ENCODE results near the gene TES. TPM values are rescaled to one million over a fixed set of nuclear protein-coding genes. Genes with fewer than 3 reads are reported as not detected.

Gene TES
- total and polyA plus RNA-seq, 2 of the 13 experiments (the other 11 are each of a cell fraction or from before 2014, with no cell fraction given) = 21.6 to 23.0 TPM

DNA sequence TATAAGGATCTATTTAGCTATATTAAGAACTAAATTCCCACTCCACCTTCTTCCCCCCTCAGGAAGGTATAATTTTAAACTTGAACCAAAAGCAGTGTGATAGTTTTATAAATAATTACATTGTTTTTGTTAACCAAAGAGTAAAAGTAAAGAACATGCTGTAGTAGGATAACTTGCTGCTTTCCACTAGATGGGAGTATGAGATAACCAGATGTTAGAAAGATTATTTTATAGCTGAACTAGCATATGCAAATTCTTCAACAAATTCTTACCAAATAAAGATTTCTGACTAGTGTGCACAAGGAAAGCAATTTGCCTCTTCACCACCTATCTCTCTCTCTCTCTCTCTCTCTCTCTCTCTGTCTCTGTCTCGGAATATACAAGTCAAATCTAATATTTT is 31.8 kb downstream of the TES start:
- H3K4me1 ChIP-seq (ENCODE audit: insufficient read depth, low read length) = peaks cover 22% of the 10 kb centered on the region
- peaks cover 12% of the 10 kb centered on the region for H3K9me3 ChIP-seq (ENCODE audit: low read length)
- POLR2A ChIA-PET = no interaction called here
- BruUV-seq (replicated peaks) = no TSS peak
- H3K36me3 ChIP-seq (replicated peaks in 1 of 2; ENCODE audit: control insufficient read depth in 1 of 2, insufficient read depth in 2 of 2, low read length in 2 of 2) = 0 out of 5 replicates have a peak, but pooled peaks cover 0 to 2% of the 10 kb centered on the region in 2 experiments
- H4K20me1 ChIP-seq (ENCODE audit: insufficient read depth, low read length) = no peaks in the 10 kb centered on the region
- H3K79me2 ChIP-seq (ENCODE audit: insufficient read depth, low read length) = no peaks in the 10 kb centered on the region
- FAIRE-seq = no peak
- no peak for DNase-seq (ENCODE audit: low spot score)
- no peak overlapping the region for H3K27ac ChIP-seq (ENCODE audit: extremely low read length, insufficient read depth, low read length)
- TF ChIP-seq KLF9 (CRISPR knock-in tag; IDR thresholded peaks at IDR 0.05; ENCODE audit: low read depth) (no peak), HDAC1 (CRISPR knock-in tag; IDR thresholded peaks at IDR 0.05) (no peak), HCFC1 (IDR thresholded peaks at IDR 0.05; ENCODE audit: low read depth, low read length) (no peak)
- TF ChIP-seq, protein P1, sequence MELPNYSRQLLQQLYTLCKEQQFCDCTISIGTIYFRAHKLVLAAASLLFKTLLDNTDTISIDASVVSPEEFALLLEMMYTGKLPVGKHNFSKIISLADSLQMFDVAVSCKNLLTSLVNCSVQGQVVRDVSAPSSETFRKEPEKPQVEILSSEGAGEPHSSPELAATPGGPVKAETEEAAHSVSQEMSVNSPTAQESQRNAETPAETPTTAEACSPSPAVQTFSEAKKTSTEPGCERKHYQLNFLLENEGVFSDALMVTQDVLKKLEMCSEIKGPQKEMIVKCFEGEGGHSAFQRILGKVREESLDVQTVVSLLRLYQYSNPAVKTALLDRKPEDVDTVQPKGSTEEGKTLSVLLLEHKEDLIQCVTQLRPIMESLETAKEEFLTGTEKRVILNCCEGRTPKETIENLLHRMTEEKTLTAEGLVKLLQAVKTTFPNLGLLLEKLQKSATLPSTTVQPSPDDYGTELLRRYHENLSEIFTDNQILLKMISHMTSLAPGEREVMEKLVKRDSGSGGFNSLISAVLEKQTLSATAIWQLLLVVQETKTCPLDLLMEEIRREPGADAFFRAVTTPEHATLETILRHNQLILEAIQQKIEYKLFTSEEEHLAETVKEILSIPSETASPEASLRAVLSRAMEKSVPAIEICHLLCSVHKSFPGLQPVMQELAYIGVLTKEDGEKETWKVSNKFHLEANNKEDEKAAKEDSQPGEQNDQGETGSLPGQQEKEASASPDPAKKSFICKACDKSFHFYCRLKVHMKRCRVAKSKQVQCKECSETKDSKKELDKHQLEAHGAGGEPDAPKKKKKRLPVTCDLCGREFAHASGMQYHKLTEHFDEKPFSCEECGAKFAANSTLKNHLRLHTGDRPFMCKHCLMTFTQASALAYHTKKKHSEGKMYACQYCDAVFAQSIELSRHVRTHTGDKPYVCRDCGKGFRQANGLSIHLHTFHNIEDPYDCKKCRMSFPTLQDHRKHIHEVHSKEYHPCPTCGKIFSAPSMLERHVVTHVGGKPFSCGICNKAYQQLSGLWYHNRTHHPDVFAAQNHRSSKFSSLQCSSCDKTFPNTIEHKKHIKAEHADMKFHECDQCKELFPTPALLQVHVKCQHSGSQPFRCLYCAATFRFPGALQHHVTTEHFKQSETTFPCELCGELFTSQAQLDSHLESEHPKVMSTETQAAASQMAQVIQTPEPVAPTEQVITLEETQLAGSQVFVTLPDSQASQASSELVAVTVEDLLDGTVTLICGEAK (IDR thresholded peaks at IDR 0.05) = no peak
- TF ChIP-seq, protein P1 (CRISPR knock-in tag; IDR thresholded peaks at IDR 0.05) = no peak
- H2AFZ ChIP-seq (ENCODE audit: low read length) = no peak overlapping the region
- CTCF ChIA-PET (ENCODE audit: low intra/inter-chr PET ratio, low total read pairs) = no interaction called here
- H3K4me3 ChIP-seq (replicated peaks in 1 of 3; ENCODE audit: insufficient read depth in 1 of 3, low read depth in 2 of 3, low read length in 3 of 3) = no peak overlapping the region
- WGBS (ENCODE audit: low lambda C conversion rate) = 77% methylated on average over 1 of the region's 1 CpG
- no peak overlapping the region for H3K4me2 ChIP-seq (ENCODE audit: low read depth, low read length)
- in situ Hi-C loops (cut with HindIII; ENCODE audit: extremely low pct_ligation_motif_present, low pct_unique_long_range_greater_than_20kb) = no loop called here
- intact Hi-C loops (cut with micrococcal nuclease; ENCODE audit: unreplicated experiment) = no loop called here
- H3K27me3 ChIP-seq (ENCODE audit: control insufficient read depth in 1 of 2, insufficient read depth in 2 of 2, low read length in 2 of 2) = no peaks in the 10 kb centered on the region
- no peak overlapping the region for H3K9ac ChIP-seq (ENCODE audit: insufficient read depth, low read depth, low read length)
- ATAC-seq = no peak

All from HepG2 (cell line).